GM18498 (cell line): Measurements from ENCODE around the gene CSNK1D.
"Not testable (repeated sequence)": the region's sequence is repeated elsewhere in the genome, so short reads cannot be mapped to it uniquely, and the experiment has no call there.

Experiments
- ATAC-seq: cut with Tn5 transposase; IDR thresholded peaks from one replicate; pipeline ENCODE4 v1.9.1; 2021; ENCODE audit warnings: mild to moderate bottlenecking, moderate library complexity; ENCODE audit not compliant: unreplicated experiment

CSNK1D gene

GRCh38 chr17:82195675-82196672, 77.5 kb downstream of the CSNK1D start:
- ATAC-seq: no peak

- no peak for ATAC-seq
Observed at GRCh38 chr17:82194765-82195164, 78.7 kb downstream of the CSNK1D start.

- no peak for ATAC-seq
Observed at GRCh38 chr17:82193520-82194220, 79.8 kb downstream of the CSNK1D start.

- not testable (repeated sequence) for ATAC-seq
Observed at GRCh38 chr17:82193050-82193449, 80.5 kb downstream of the CSNK1D start.
